Fibroblast of pulmonary artery (primary cell): ENCODE measurements around the gene URGCP.

Experiments
- DNase-seq: peaks from one replicate; pipeline ENCODE4 v3.0.0-alpha.2; 2010; ENCODE audit warnings: low read depth
- H3K4me3 ChIP-seq: replicated peaks from 2 replicates; pipeline ENCODE4 v1.5.1; 2011; ENCODE audit warnings: low read depth, mild to moderate bottlenecking, control low read depth, low read length, moderate library complexity
- CTCF ChIP-seq: IDR thresholded peaks from 2 replicates; pipeline ENCODE4 v1.5.1; 2011; ENCODE audit warnings: mild to moderate bottlenecking, control low read depth, low read length, inconsistent platforms; ENCODE audit errors: missing control alignments

Gene URGCP

GRCh38 chr7:43944286-43944685, 37.9 kb upstream of the URGCP start:
- no peak for TF ChIP-seq CTCF
- DNase-seq, result no peak
- H3K4me3 ChIP-seq, result no peak overlapping the region

GRCh38 chr7:43943417-43944187, 37.2 kb upstream of the URGCP start:
- no peak for DNase-seq
- H3K4me3 ChIP-seq, result no peak overlapping the region
- no peak for TF ChIP-seq CTCF

GRCh38 chr7:43942997-43943396, 36.6 kb upstream of the URGCP start:
- TF ChIP-seq CTCF, result no peak
- no peak overlapping the region for H3K4me3 ChIP-seq
- DNase-seq, result no peak

- TF ChIP-seq CTCF, result no peak
- no peak for DNase-seq
Measured at GRCh38 chr7:43942250-43942649, 35.9 kb upstream of the URGCP start.

GRCh38 chr7:43938892-43939482, 32.6 kb upstream of the URGCP start:
- no peak for TF ChIP-seq CTCF
- no peak overlapping the region for H3K4me3 ChIP-seq
- no peak for DNase-seq

More at GRCh38 chr7:43942250-43942649, 35.9 kb upstream of the URGCP start:
- no peak overlapping the region for H3K4me3 ChIP-seq

GRCh38 chr7:43937444-43937843, 31.0 kb upstream of the URGCP start:
- H3K4me3 ChIP-seq, result no peak overlapping the region
- no peak for TF ChIP-seq CTCF
- no peak for DNase-seq

GRCh38 chr7:43933902-43934560, 27.6 kb upstream of the URGCP start:
- H3K4me3 ChIP-seq, result no peak overlapping the region
- DNase-seq, result no peak
- TF ChIP-seq CTCF, result no peak
